HepG2 (cell line): ENCODE data around the gene MTOR. TPM values are rescaled to one million over a fixed set of nuclear protein-coding genes. Genes with fewer than 3 reads are reported as not detected.

ENCODE experiments used
- ATAC-seq: fragments of 200-7000 bp; cut with Tn5 transposase; 3 replicates; pipeline ENCODE4 v1.9.1; 2020; ENCODE audit warnings: mild to moderate bottlenecking, moderate library complexity
- BruUV-seq: library from RNA; stranded (reverse); fragments of 400-500 nt; replicated peaks from 2 replicates; lab custom pipeline; 2021; lab: Mats Ljungman, UMichigan
- CTCF ChIA-PET: fragments of 300-600 bp; formaldehyde crosslinking; extraction: SDS; loops from one replicate; lab custom pipeline; 2021; ENCODE audit warnings: low total read pairs, inconsistent platforms, low intra/inter-chr PET ratio; lab: Yijun Ruan, JAX
- POLR2A ChIA-PET: fragments of 350-600 bp; sonication (Branson Sonifier 250); formaldehyde crosslinking; loops from one replicate; lab custom pipeline; 2020; ENCODE audit warnings: antibody characterized with exemption, inconsistent platforms; lab: Yijun Ruan, JAX
- DNase-seq: peaks from one replicate; pipeline ENCODE4 v3.0.0-alpha.2; 2015; ENCODE audit warnings: low spot score
- FAIRE-seq: peaks from 3 replicates; lab custom pipeline; 2011; peaks lifted over from hg19 to GRCh38; lab: Jason Lieb, UNC
- H2AFZ ChIP-seq: one replicate; pipeline ENCODE4 v1.6.1; 2011; ENCODE audit warnings: low read length, inconsistent platforms
- H3K27ac ChIP-seq: fragments of 300-600 bp; 3 replicates; pipeline ENCODE4 v1.8.0; 2011; ENCODE audit warnings: mixed run types, mild to moderate bottlenecking, mixed read lengths, low read length, inconsistent platforms; ENCODE audit not compliant: insufficient read depth; ENCODE audit errors: extremely low read length
- H3K27me3 ChIP-seq, 2 experiments: fragments of 200-600 bp in 1 of 2; 2 replicates in 1 of 2; 3 replicates in 1 of 2; pipeline versions ENCODE4 v1.6.0 to v1.8.0; 2011; ENCODE audit warnings: low read length in 2 of 2, mild to moderate bottlenecking in 2 of 2, moderate library complexity in 2 of 2, inconsistent platforms in 1 of 2; ENCODE audit not compliant: insufficient read depth in 2 of 2, control insufficient read depth in 1 of 2
- H3K36me3 ChIP-seq, 2 experiments: fragments of 200-600 bp in 1 of 2; replicated peaks in 1 of 2; 2 replicates in 1 of 2; 3 replicates in 1 of 2; pipeline versions ENCODE4 v1.5.1 to v1.8.0; 2011; ENCODE audit warnings: low read length in 2 of 2, inconsistent platforms in 1 of 2; ENCODE audit not compliant: insufficient read depth in 2 of 2, control insufficient read depth in 1 of 2
- H3K4me1 ChIP-seq: 2 replicates; pipeline ENCODE4 v1.5.1; 2012; ENCODE audit warnings: low read length, inconsistent platforms; ENCODE audit not compliant: insufficient read depth
- H3K4me2 ChIP-seq: 2 replicates; pipeline ENCODE4 v1.6.0; 2011; ENCODE audit warnings: low read depth, low read length, inconsistent platforms
- H3K4me3 ChIP-seq, 3 experiments: fragments of 200-600 bp in 1 of 3; sonication (generic), shearing (Covaris generic) in 1 of 3; replicated peaks in 1 of 3; 2 replicates each; pipeline ENCODE4 v1.5.1; 2011 to 2016; ENCODE audit warnings: low read length in 3 of 3, inconsistent platforms in 2 of 3, low read depth in 2 of 3, mild to moderate bottlenecking in 2 of 3, control low read depth in 1 of 3, mixed read lengths in 1 of 3; ENCODE audit not compliant: insufficient read depth in 1 of 3
- H3K79me2 ChIP-seq: one replicate; pipeline ENCODE4 v1.6.1; 2011; ENCODE audit warnings: low read length, inconsistent platforms; ENCODE audit not compliant: insufficient read depth
- H3K9ac ChIP-seq: 2 replicates; pipeline ENCODE4 v1.6.0; 2011; ENCODE audit warnings: mild to moderate bottlenecking, low read depth, low read length, inconsistent platforms; ENCODE audit not compliant: insufficient read depth
- H3K9me3 ChIP-seq: 2 replicates; pipeline ENCODE4 v1.5.1; 2012; ENCODE audit warnings: mild to moderate bottlenecking, low read length
- H4K20me1 ChIP-seq: 2 replicates; pipeline ENCODE4 v1.6.0; 2011; ENCODE audit warnings: inconsistent platforms, mild to moderate bottlenecking, low read length, moderate library complexity; ENCODE audit not compliant: insufficient read depth
- AHR ChIP-seq: IDR thresholded peaks from 2 replicates; pipeline ENCODE4 v1.6.1; 2018; ENCODE audit warnings: missing genetic modification reagents, missing compliant biosample characterization
- RARA ChIP-seq: IDR thresholded peaks from 2 replicates; pipeline ENCODE4 v1.6.1; 2016; ENCODE audit warnings: missing genetic modification reagents, missing compliant biosample characterization
- RBM39 ChIP-seq: fragments of 200-400 bp; formaldehyde crosslinking; IDR thresholded peaks from one replicate; pipeline ENCODE4 v1.6.1; 2018; ENCODE audit warnings: antibody characterized with exemption, mild to moderate bottlenecking, low read depth, low read length; ENCODE audit not compliant: poor library complexity, severe bottlenecking
- RNF219 ChIP-seq: sonication (generic); formaldehyde crosslinking; IDR thresholded peaks from 2 replicates; pipeline ENCODE4 v1.5.0; 2020; ENCODE audit warnings: mild to moderate bottlenecking, missing genetic modification reagents
- SKIL ChIP-seq: sonication (generic); formaldehyde crosslinking; IDR thresholded peaks from 2 replicates; pipeline ENCODE4 v1.8.0; 2022; ENCODE audit warnings: missing genetic modification reagents, mild to moderate bottlenecking, moderate library complexity, borderline replicate concordance
- SNAI1 ChIP-seq: sonication (generic); formaldehyde crosslinking; IDR thresholded peaks from 2 replicates; pipeline ENCODE4 v1.5.0; 2020; ENCODE audit warnings: mild to moderate bottlenecking, missing genetic modification reagents, borderline replicate concordance
- YEATS4 ChIP-seq: sonication (generic); formaldehyde crosslinking; IDR thresholded peaks from 2 replicates; pipeline ENCODE4 v1.4.0; 2020; ENCODE audit warnings: missing genetic modification reagents, borderline replicate concordance
- ZNF609 ChIP-seq: sonication (generic); formaldehyde crosslinking; IDR thresholded peaks from 2 replicates; pipeline ENCODE4 v1.4.0; 2020; ENCODE audit warnings: mild to moderate bottlenecking, missing genetic modification reagents, borderline replicate concordance
- ZNF691 ChIP-seq: sonication (generic); formaldehyde crosslinking; IDR thresholded peaks from 2 replicates; pipeline ENCODE4 v1.4.0; 2020; ENCODE audit warnings: missing genetic modification reagents, low read depth, mild to moderate bottlenecking, borderline replicate concordance
- ZNF740 ChIP-seq: sonication (generic); formaldehyde crosslinking; IDR thresholded peaks from 2 replicates; pipeline ENCODE4 v1.4.0; 2020; ENCODE audit warnings: missing genetic modification reagents
- ZNF775 ChIP-seq: sonication (generic); formaldehyde crosslinking; IDR thresholded peaks from 2 replicates; pipeline ENCODE4 v1.4.0; 2020; ENCODE audit warnings: missing genetic modification reagents, mild to moderate bottlenecking, moderate library complexity, borderline replicate concordance
- ZNF792 ChIP-seq: IDR thresholded peaks from 2 replicates; pipeline ENCODE4 v1.6.1; 2016
- WGBS: methylation state at CpG from one replicate; pipeline ENCODE4 v1.1.6; 2017; ENCODE audit warnings: low lambda C conversion rate; 5-methylcytosine and 5-hydroxymethylcytosine counted together
- in situ Hi-C: cut with HindIII; loops from 2 replicates; pipeline ENCODE4 v1.10.0; 2017; ENCODE audit warnings: low pct_unique_long_range_greater_than_20kb; ENCODE audit not compliant: extremely low pct_ligation_motif_present
- intact Hi-C: fragments of 100-400 bp; cut with micrococcal nuclease; formaldehyde crosslinking; loops from one replicate; pipeline ENCODE4 v1.10.0; 2022; ENCODE audit not compliant: unreplicated experiment
- polyA plus RNA-seq, 8 experiments: library from polyadenylated mRNA; depleted of rRNA in 3 of 8; stranded (reverse) in 7 of 8; unstranded in 1 of 8; fragments of >200 nt; fragmentation: Illumina TruSeq in 4 of 8; extraction: Trizol in 4 of 8; gene quantifications; 2 replicates each; pipeline versions ENCODE4 v1.2.1 to v1.2.3, GENCODE V29; 2011 to 2016; ENCODE audit warnings: low read depth in 4 of 8, missing spikeins in 1 of 8, mixed read lengths in 1 of 8; ENCODE audit not compliant: insufficient read depth in 1 of 8
- total RNA-seq, 5 experiments: library from RNA; depleted of rRNA; stranded (reverse); fragments of >200 nt; fragmentation: Illumina TruSeq; extraction: Trizol; gene quantifications; 2 replicates each; pipeline ENCODE4 v1.2.3, GENCODE V29; 2016; ENCODE audit warnings: low read depth in 1 of 5

The MTOR gene
- total and polyA plus RNA-seq, 2 of the 13 experiments (the other 11 are each of a cell fraction or from before 2014, with no cell fraction given) = 24.6 to 34.6 TPM

- no peak for TF ChIP-seq ZNF775 (CRISPR knock-in tag)
- no peak for TF ChIP-seq ZNF609
- no peak for TF ChIP-seq RBM39
- TF ChIP-seq, all 625 proteins: peak for 0
Observed at GRCh38 chr1:11126569-11126968, 135.8 kb downstream of the MTOR start (continued).

GRCh38 chr1:11125931-11126330, 136.4 kb downstream of the MTOR start:
- H3K4me1 ChIP-seq = no peaks in the 10 kb centered on the region
- in situ Hi-C loops = no loop called here
- H3K79me2 ChIP-seq = no peaks in the 10 kb centered on the region
- H3K9ac ChIP-seq = no peak overlapping the region
- H3K27ac ChIP-seq = no peak overlapping the region
- no TSS peak for BruUV-seq
- H3K27me3 ChIP-seq = no peaks in the 10 kb centered on the region
- no peak overlapping the region for H3K4me3 ChIP-seq
- H3K9me3 ChIP-seq = no peaks in the 10 kb centered on the region
- intact Hi-C loops = no loop called here
- ATAC-seq (no peak), FAIRE-seq (no peak), DNase-seq (no peak)
- no peak overlapping the region for H2AFZ ChIP-seq
- H4K20me1 ChIP-seq = no peaks in the 10 kb centered on the region
- 96% methylated on average over 5 of the region's 5 CpGs for WGBS
- no peak overlapping the region for H3K4me2 ChIP-seq
- H3K36me3 ChIP-seq = peaks cover 26 to 60% of the 10 kb centered on the region in 2 experiments
- POLR2A ChIA-PET = no interaction called here
- CTCF ChIA-PET = no interaction called here
- no peak for TF ChIP-seq YEATS4 (CRISPR knock-in tag)
- no peak for TF ChIP-seq SKIL (CRISPR knock-in tag)
- TF ChIP-seq RNF219 (CRISPR knock-in tag) = no peak
- TF ChIP-seq RARA (CRISPR knock-in tag) = no peak
- TF ChIP-seq ZNF691 = no peak
- no peak for TF ChIP-seq AHR
- TF ChIP-seq ZNF740 (CRISPR knock-in tag) = no peak
- no peak for TF ChIP-seq ZNF792 (CRISPR knock-in tag)
- no peak for TF ChIP-seq SNAI1 (CRISPR knock-in tag)
